Peyer's patch (tissue), 4 donors: ENCODE measurements around the gene OR2A5.

ENCODE experiments used
- POLR2A ChIP-seq, 2 donors: fragments of 450-650 bp; IDR thresholded peaks; one replicate each; pipeline ENCODE4 v1.5.1; 2017; ENCODE audit warnings: antibody characterized with exemption in 2 of 2, mild to moderate bottlenecking in 2 of 2, moderate library complexity in 2 of 2
- TF ChIP-seq, protein P1 (sequence below), 6 experiments: fragments of 450-650 bp in 4 of 6; fragments of 200-600 bp in 2 of 6; sonication (generic) in 1 of 6; IDR thresholded peaks; one replicate each; pipeline ENCODE4 v1.5.1; 2017 to 2019; ENCODE audit warnings: antibody characterized with exemption in 6 of 6, mild to moderate bottlenecking in 3 of 6, moderate library complexity in 1 of 6

- TF ChIP-seq, protein P1, sequence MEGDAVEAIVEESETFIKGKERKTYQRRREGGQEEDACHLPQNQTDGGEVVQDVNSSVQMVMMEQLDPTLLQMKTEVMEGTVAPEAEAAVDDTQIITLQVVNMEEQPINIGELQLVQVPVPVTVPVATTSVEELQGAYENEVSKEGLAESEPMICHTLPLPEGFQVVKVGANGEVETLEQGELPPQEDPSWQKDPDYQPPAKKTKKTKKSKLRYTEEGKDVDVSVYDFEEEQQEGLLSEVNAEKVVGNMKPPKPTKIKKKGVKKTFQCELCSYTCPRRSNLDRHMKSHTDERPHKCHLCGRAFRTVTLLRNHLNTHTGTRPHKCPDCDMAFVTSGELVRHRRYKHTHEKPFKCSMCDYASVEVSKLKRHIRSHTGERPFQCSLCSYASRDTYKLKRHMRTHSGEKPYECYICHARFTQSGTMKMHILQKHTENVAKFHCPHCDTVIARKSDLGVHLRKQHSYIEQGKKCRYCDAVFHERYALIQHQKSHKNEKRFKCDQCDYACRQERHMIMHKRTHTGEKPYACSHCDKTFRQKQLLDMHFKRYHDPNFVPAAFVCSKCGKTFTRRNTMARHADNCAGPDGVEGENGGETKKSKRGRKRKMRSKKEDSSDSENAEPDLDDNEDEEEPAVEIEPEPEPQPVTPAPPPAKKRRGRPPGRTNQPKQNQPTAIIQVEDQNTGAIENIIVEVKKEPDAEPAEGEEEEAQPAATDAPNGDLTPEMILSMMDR (IDR thresholded peaks at IDR 0.05), result no peak
- TF ChIP-seq POLR2A (IDR thresholded peaks at IDR 0.05), result no peak
Observed at GRCh38 chr7:144035385-144035784, 13.4 kb upstream of the OR2A5 start.
